Left ventricle myocardium inferior (tissue), 1 donor: ENCODE results near the gene CEP104. TPM values are rescaled to one million over a fixed set of nuclear protein-coding genes. Genes with fewer than 3 reads are reported as not detected.

Source experiments
- DNase-seq: peaks from one replicate; pipeline ENCODE4 v3.0.0-alpha.2; 2020
- H3K27ac ChIP-seq: fragments of 200-600 bp; replicated peaks from 2 replicates; pipeline ENCODE4 v1.8.0; 2021
- H3K27me3 ChIP-seq: fragments of 200-600 bp; 2 replicates; pipeline ENCODE4 v1.8.0; 2021; ENCODE audit warnings: low read depth
- H3K36me3 ChIP-seq: fragments of 200-600 bp; 2 replicates; pipeline ENCODE4 v1.8.0; 2021
- H3K4me1 ChIP-seq: fragments of 200-600 bp; 2 replicates; pipeline ENCODE4 v1.8.0; 2021
- H3K4me3 ChIP-seq: fragments of 200-600 bp; 2 replicates; pipeline ENCODE4 v1.8.0; 2021; ENCODE audit warnings: mild to moderate bottlenecking, moderate library complexity
- H3K9me3 ChIP-seq: fragments of 200-600 bp; replicated peaks from 2 replicates; pipeline ENCODE4 v1.8.0; 2021
- intact Hi-C: fragments of 100-400 bp; cut with micrococcal nuclease; formaldehyde crosslinking; loops from one replicate; pipeline ENCODE4 v1.11.0; 2022
- total RNA-seq: library from RNA; stranded (reverse); fragmentation: NEBNext Ultra II Directional; extraction: Animal tissue kit (Norgen Biotek cat#: 25700); gene quantifications from one replicate; pipeline ENCODE4 v1.2.1, GENCODE V29; 2021
- TF ChIP-seq, protein P1 (sequence below): fragments of 200-600 bp; IDR thresholded peaks from 2 replicates; pipeline ENCODE4 v1.8.0; 2021; ENCODE audit warnings: antibody characterized with exemption, mild to moderate bottlenecking, borderline replicate concordance
- donor health status: DM: no; HTN: yes; CAD: no; lungs with severe emphysema.

The CEP104 gene
- total RNA-seq, 1 donor from 2014 or later, result 32.2 TPM

DNA sequence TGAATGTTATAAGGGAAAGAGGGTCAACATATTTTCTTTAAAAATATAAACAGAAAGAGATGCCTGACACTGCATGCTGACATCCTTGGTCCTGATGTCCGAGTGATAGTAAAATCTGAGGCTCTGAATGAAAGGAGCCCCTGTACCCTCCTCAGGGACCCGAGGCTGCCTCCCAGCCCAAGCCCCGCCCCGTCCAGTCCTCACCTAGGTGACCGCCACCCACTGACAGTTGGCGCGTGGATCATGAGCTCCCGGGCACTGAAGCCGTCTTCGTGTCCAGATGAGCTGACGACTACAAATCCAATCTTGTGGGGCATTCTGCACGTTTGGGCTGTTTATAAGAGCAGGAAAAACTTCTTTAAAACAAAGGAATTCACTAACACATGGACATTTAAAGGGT is 4.9 kb downstream of the CEP104 start:
- no peaks in the 10 kb centered on the region for H3K9me3 ChIP-seq
- no peak overlapping the region for H3K27ac ChIP-seq
- TF ChIP-seq, protein P1, sequence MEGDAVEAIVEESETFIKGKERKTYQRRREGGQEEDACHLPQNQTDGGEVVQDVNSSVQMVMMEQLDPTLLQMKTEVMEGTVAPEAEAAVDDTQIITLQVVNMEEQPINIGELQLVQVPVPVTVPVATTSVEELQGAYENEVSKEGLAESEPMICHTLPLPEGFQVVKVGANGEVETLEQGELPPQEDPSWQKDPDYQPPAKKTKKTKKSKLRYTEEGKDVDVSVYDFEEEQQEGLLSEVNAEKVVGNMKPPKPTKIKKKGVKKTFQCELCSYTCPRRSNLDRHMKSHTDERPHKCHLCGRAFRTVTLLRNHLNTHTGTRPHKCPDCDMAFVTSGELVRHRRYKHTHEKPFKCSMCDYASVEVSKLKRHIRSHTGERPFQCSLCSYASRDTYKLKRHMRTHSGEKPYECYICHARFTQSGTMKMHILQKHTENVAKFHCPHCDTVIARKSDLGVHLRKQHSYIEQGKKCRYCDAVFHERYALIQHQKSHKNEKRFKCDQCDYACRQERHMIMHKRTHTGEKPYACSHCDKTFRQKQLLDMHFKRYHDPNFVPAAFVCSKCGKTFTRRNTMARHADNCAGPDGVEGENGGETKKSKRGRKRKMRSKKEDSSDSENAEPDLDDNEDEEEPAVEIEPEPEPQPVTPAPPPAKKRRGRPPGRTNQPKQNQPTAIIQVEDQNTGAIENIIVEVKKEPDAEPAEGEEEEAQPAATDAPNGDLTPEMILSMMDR, result no peak
- no peaks in the 10 kb centered on the region for H3K27me3 ChIP-seq
- H3K36me3 ChIP-seq, result peaks cover 47% of the 10 kb centered on the region
- H3K4me1 ChIP-seq, result peaks cover 26% of the 10 kb centered on the region
- no peak for DNase-seq
- H3K4me3 ChIP-seq, result no peak overlapping the region
- intact Hi-C loops, result no loop called here

- DNase-seq, result no peak
- Histone ChIP-seq H3K4me3 (no peak overlapping the region), H3K27me3 (no peaks in the 10 kb centered on the region), H3K27ac (no peak overlapping the region), H3K36me3 (peaks cover 54% of the 10 kb centered on the region), H3K4me1 (peaks cover 18% of the 10 kb centered on the region), H3K9me3 (no peaks in the 10 kb centered on the region)
- TF ChIP-seq, protein P1, result no peak
- intact Hi-C loops, result no loop called here
Measured at GRCh38 chr1:3851292-3851691, 5.7 kb downstream of the CEP104 start.

GRCh38 chr1:3850857-3851256 is 6.2 kb downstream of the CEP104 start:
- Histone ChIP-seq H3K4me1 (peaks cover 14% of the 10 kb centered on the region), H3K27me3 (no peaks in the 10 kb centered on the region), H3K9me3 (no peaks in the 10 kb centered on the region), H3K36me3 (peaks cover 54% of the 10 kb centered on the region), H3K27ac (no peak overlapping the region), H3K4me3 (no peak overlapping the region)
- DNase-seq, result no peak
- intact Hi-C loops, result no loop called here
- TF ChIP-seq, protein P1, result no peak

GRCh38 chr1:3847081-3847480 is 9.9 kb downstream of the CEP104 start:
- Histone ChIP-seq H3K4me1 (no peaks in the 10 kb centered on the region), H3K4me3 (no peak overlapping the region), H3K9me3 (no peaks in the 10 kb centered on the region), H3K36me3 (peaks cover 78% of the 10 kb centered on the region), H3K27ac (no peak overlapping the region), H3K27me3 (no peaks in the 10 kb centered on the region)
- no peak for DNase-seq
- TF ChIP-seq, protein P1, result no peak
- intact Hi-C loops, result no loop called here

- no peak for DNase-seq
- Histone ChIP-seq H3K4me3 (no peak overlapping the region), H3K27ac (no peak overlapping the region), H3K9me3 (no peaks in the 10 kb centered on the region), H3K4me1 (no peaks in the 10 kb centered on the region), H3K36me3 (peaks cover 77% of the 10 kb centered on the region), H3K27me3 (no peaks in the 10 kb centered on the region)
- intact Hi-C loops, result no loop called here
- TF ChIP-seq, protein P1, result no peak
Measured at GRCh38 chr1:3846541-3846940, 10.5 kb downstream of the CEP104 start.

DNA sequence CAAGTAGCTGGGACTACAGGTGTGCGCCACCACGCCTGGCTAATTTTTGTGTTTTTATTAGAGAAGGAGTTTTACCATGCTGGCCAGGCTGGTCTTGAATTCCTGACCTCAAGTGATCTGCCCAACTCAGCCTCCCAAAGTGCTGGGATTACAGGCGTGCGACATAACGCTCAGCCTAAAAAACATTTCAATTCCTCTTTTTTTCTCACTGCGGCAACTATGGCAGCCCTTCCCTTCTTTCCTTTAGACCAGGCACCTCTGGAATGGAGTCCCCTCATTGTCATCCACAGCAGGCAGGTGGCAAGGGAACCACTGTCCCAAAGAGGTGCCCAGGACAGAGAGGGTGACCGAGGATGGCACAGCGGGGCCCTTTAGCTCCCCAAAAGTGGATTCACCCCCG is 14.1 kb downstream of the CEP104 start:
- intact Hi-C loops, result no loop called here
- H3K9me3 ChIP-seq, result peaks cover under 1% of the 10 kb centered on the region
- no peaks in the 10 kb centered on the region for H3K27me3 ChIP-seq
- TF ChIP-seq, protein P1, result no peak
- H3K4me3 ChIP-seq, result no peak overlapping the region
- peaks cover 81% of the 10 kb centered on the region for H3K36me3 ChIP-seq
- no peak for DNase-seq
- no peaks in the 10 kb centered on the region for H3K4me1 ChIP-seq
- H3K27ac ChIP-seq, result no peak overlapping the region
